HepG2 (cell line): ENCODE results near the gene RAC3. TPM values are rescaled to one million over a fixed set of nuclear protein-coding genes. Genes with fewer than 3 reads are reported as not detected.

Source experiments
- BRD4 ChIP-seq: sonication (generic); formaldehyde crosslinking; IDR thresholded peaks from 2 replicates; pipeline ENCODE4 v1.4.0; 2020; ENCODE audit warnings: missing genetic modification reagents
- CBFB ChIP-seq: sonication (generic); formaldehyde crosslinking; IDR thresholded peaks from 2 replicates; pipeline ENCODE4 v1.4.0; 2020; ENCODE audit warnings: missing genetic modification reagents
- CHD4 ChIP-seq: fragments of 200-600 bp; sonication (generic); IDR thresholded peaks from 2 replicates; pipeline ENCODE4 v1.7.0; 2017; ENCODE audit warnings: mild to moderate bottlenecking, low read length, borderline replicate concordance
- HNF4G ChIP-seq, 2 experiments: sonication (generic) in 1 of 2; formaldehyde crosslinking in 1 of 2; IDR thresholded peaks; 2 replicates each; pipeline versions ENCODE4 v1.4.0 to v1.6.1; 2011 to 2020; ENCODE audit warnings: borderline replicate concordance in 2 of 2, low read depth in 2 of 2, mild to moderate bottlenecking in 2 of 2, low read length in 1 of 2, missing genetic modification reagents in 1 of 2, moderate library complexity in 1 of 2
- IRF9 ChIP-seq: sonication (generic); formaldehyde crosslinking; IDR thresholded peaks from 2 replicates; pipeline ENCODE4 v1.8.0; 2022; ENCODE audit warnings: missing genetic modification reagents, mild to moderate bottlenecking, borderline replicate concordance
- NCOA2 ChIP-seq: sonication (generic); formaldehyde crosslinking; IDR thresholded peaks from 2 replicates; pipeline ENCODE4 v1.8.0; 2022; ENCODE audit warnings: inconsistent platforms
- ZBTB1 ChIP-seq: sonication (generic); formaldehyde crosslinking; IDR thresholded peaks from 2 replicates; pipeline ENCODE4 v1.4.0; 2020; ENCODE audit warnings: missing genetic modification reagents, borderline replicate concordance
- ZBTB3 ChIP-seq: sonication (generic); formaldehyde crosslinking; IDR thresholded peaks from 2 replicates; pipeline ENCODE4 v1.4.0; 2020; ENCODE audit warnings: low read depth, mild to moderate bottlenecking, moderate library complexity, missing genetic modification reagents, borderline replicate concordance
- ZBTB42 ChIP-seq: sonication (generic); formaldehyde crosslinking; IDR thresholded peaks from 2 replicates; pipeline ENCODE4 v1.5.0; 2020; ENCODE audit warnings: mild to moderate bottlenecking, missing genetic modification reagents
- ZBTB44 ChIP-seq: sonication (generic); formaldehyde crosslinking; IDR thresholded peaks from 2 replicates; pipeline ENCODE4 v1.4.0; 2020; ENCODE audit warnings: missing genetic modification reagents
- ZNF18 ChIP-seq: sonication (generic); formaldehyde crosslinking; IDR thresholded peaks from 2 replicates; pipeline ENCODE4 v1.8.0; 2022; ENCODE audit warnings: mild to moderate bottlenecking, missing genetic modification reagents; ENCODE audit not compliant: insufficient replicate concordance
- ZNF331 ChIP-seq: sonication (generic); formaldehyde crosslinking; IDR thresholded peaks from 2 replicates; pipeline ENCODE4 v1.4.0; 2020; ENCODE audit warnings: missing genetic modification reagents
- ZNF576 ChIP-seq: sonication (generic); formaldehyde crosslinking; IDR thresholded peaks from 2 replicates; pipeline ENCODE4 v1.4.0; 2020; ENCODE audit warnings: mild to moderate bottlenecking, missing genetic modification reagents
- ZNF616 ChIP-seq: sonication (generic); formaldehyde crosslinking; IDR thresholded peaks from 2 replicates; pipeline ENCODE4 v1.5.0; 2020; ENCODE audit warnings: low read depth, mild to moderate bottlenecking, missing genetic modification reagents
- ZNF687 ChIP-seq: sonication (generic); formaldehyde crosslinking; IDR thresholded peaks from 2 replicates; pipeline ENCODE4 v1.5.1; 2020; ENCODE audit warnings: mild to moderate bottlenecking, missing genetic modification reagents, moderate library complexity
- ZNF710 ChIP-seq: sonication (generic); formaldehyde crosslinking; IDR thresholded peaks from 2 replicates; pipeline ENCODE4 v1.5.0; 2020; ENCODE audit warnings: mild to moderate bottlenecking, missing genetic modification reagents, borderline replicate concordance
- polyA plus RNA-seq, 8 experiments: library from polyadenylated mRNA; depleted of rRNA in 3 of 8; stranded (reverse) in 7 of 8; unstranded in 1 of 8; fragments of >200 nt; fragmentation: Illumina TruSeq in 4 of 8; extraction: Trizol in 4 of 8; gene quantifications; 2 replicates each; pipeline versions ENCODE4 v1.2.1 to v1.2.3, GENCODE V29; 2011 to 2016; ENCODE audit warnings: low read depth in 4 of 8, missing spikeins in 1 of 8, mixed read lengths in 1 of 8; ENCODE audit not compliant: insufficient read depth in 1 of 8
- total RNA-seq, 5 experiments: library from RNA; depleted of rRNA; stranded (reverse); fragments of >200 nt; fragmentation: Illumina TruSeq; extraction: Trizol; gene quantifications; 2 replicates each; pipeline ENCODE4 v1.2.3, GENCODE V29; 2016; ENCODE audit warnings: low read depth in 1 of 5

The RAC3 gene
- total and polyA plus RNA-seq, 2 of the 13 experiments (the other 11 are each of a cell fraction or from before 2014, with no cell fraction given), result 10.5 to 21.3 TPM

- TF ChIP-seq ZBTB44 (CRISPR knock-in tag) (0 out of 2 replicates have a peak, but pooled peaks have one; percentile 55), ZNF18 (CRISPR knock-in tag) (peak; percentile 62), BRD4 (CRISPR knock-in tag) (peak; percentile 98), ZNF576 (no peak), ZNF710 (CRISPR knock-in tag) (peak; percentile 35; the same call in 1 of the 2 replicates), ZNF616 (peak; percentile 90), ZNF687 (CRISPR knock-in tag) (peak; percentile 88), ZBTB3 (CRISPR knock-in tag) (no peak), CHD4 (0 out of 2 replicates have a peak, but pooled peaks have one; percentile 46), ZNF331 (CRISPR knock-in tag) (peak; percentile 95), ZBTB1 (0 out of 2 replicates have a peak, but pooled peaks have one; percentile 39), IRF9 (peak; percentile 84; the same call in 1 of the 2 replicates), HNF4G (IDR thresholded peaks at IDR 0.05; ENCODE audit: borderline replicate concordance, low read depth, low read length) (peak; percentile 84; the same call in 1 of the 2 replicates), HNF4G (CRISPR knock-in tag; IDR thresholded peaks at IDR 0.05; ENCODE audit: borderline replicate concordance, low read depth) (peak; percentile 89), ZBTB42 (CRISPR knock-in tag) (0 out of 2 replicates have a peak, but pooled peaks have one; percentile 73), NCOA2 (CRISPR knock-in tag) (peak; percentile 67; the same call in 1 of the 2 replicates), CBFB (CRISPR knock-in tag) (peak; percentile 98)
These were observed 34.3 kb downstream of the RAC3 start, which contains the start of gene DUS1L (continued) for GRCh38 chr17:82065638-82066303.
